H9 (cell line): ENCODE data around the gene ACP1. TPM values are rescaled to one million over a fixed set of nuclear protein-coding genes. Genes with fewer than 3 reads are reported as not detected.

Experiments used
- DNase-seq: peaks from one replicate; pipeline ENCODE4 v3.0.0-alpha.2; 2017
- H2AFZ ChIP-seq: one replicate; pipeline ENCODE4 v1.6.1; 2013; ENCODE audit warnings: mild to moderate bottlenecking, low read length, control low read depth, moderate library complexity
- H2AK5ac ChIP-seq: 2 replicates; pipeline ENCODE4 v1.6.1; 2013; ENCODE audit warnings: low read length, control low read depth, mixed read lengths; ENCODE audit not compliant: insufficient read length
- H2BK120ac ChIP-seq: one replicate; pipeline ENCODE4 v1.6.1; 2013; ENCODE audit warnings: low read depth, mild to moderate bottlenecking, low read length, control low read depth, inconsistent platforms; ENCODE audit not compliant: poor library complexity, severe bottlenecking
- H2BK12ac ChIP-seq: 2 replicates; pipeline ENCODE4 v1.6.1; 2013; ENCODE audit warnings: low read length, control low read depth, mixed read lengths, low read depth; ENCODE audit not compliant: insufficient read length
- H2BK15ac ChIP-seq: 2 replicates; pipeline ENCODE4 v1.6.1; 2013; ENCODE audit warnings: low read depth, low read length, control low read depth
- H2BK20ac ChIP-seq: one replicate; pipeline ENCODE4 v1.6.1; 2013; ENCODE audit warnings: low read depth, mild to moderate bottlenecking, low read length, control low read depth, inconsistent platforms; ENCODE audit not compliant: poor library complexity, severe bottlenecking
- H2BK5ac ChIP-seq: 2 replicates; pipeline ENCODE4 v1.6.1; 2013; ENCODE audit warnings: low read length, control low read depth, mixed read lengths; ENCODE audit not compliant: insufficient read length
- H3K14ac ChIP-seq: 2 replicates; pipeline ENCODE4 v1.6.1; 2013; ENCODE audit warnings: low read length, control low read depth; ENCODE audit not compliant: insufficient read depth
- H3K18ac ChIP-seq: 2 replicates; pipeline ENCODE4 v1.6.1; 2013; ENCODE audit warnings: low read depth, mild to moderate bottlenecking, mixed read lengths, low read length, control low read depth; ENCODE audit not compliant: insufficient read length
- H3K23ac ChIP-seq: 2 replicates; pipeline ENCODE4 v1.6.1; 2013; ENCODE audit warnings: low read length, control low read depth, mixed read lengths, low read depth; ENCODE audit not compliant: insufficient read length
- H3K23me2 ChIP-seq: 2 replicates; pipeline ENCODE4 v1.6.1; 2013; ENCODE audit warnings: low read depth, mild to moderate bottlenecking, mixed read lengths, low read length, control low read depth; ENCODE audit not compliant: insufficient read length, poor library complexity, severe bottlenecking
- H3K27ac ChIP-seq: 2 replicates; pipeline ENCODE4 v1.5.1; 2013; ENCODE audit warnings: low read length, control low read depth, mixed read lengths, low read depth; ENCODE audit not compliant: insufficient read length
- H3K27me3 ChIP-seq: 2 replicates; pipeline ENCODE4 v1.6.1; 2013; ENCODE audit warnings: low read length, control low read depth, inconsistent platforms; ENCODE audit not compliant: insufficient read depth
- H3K4ac ChIP-seq: 2 replicates; pipeline ENCODE4 v1.6.1; 2013; ENCODE audit warnings: low read depth, mild to moderate bottlenecking, control low read depth, inconsistent platforms, low read length, moderate library complexity
- H3K4me1 ChIP-seq: 2 replicates; pipeline ENCODE4 v1.6.1; 2013; ENCODE audit warnings: low read length, control low read depth, inconsistent platforms; ENCODE audit not compliant: insufficient read depth
- H3K4me2 ChIP-seq: 2 replicates; pipeline ENCODE4 v1.6.1; 2013; ENCODE audit warnings: low read length, control low read depth, mixed read lengths; ENCODE audit not compliant: insufficient read length, insufficient read depth
- H3K56ac ChIP-seq: 2 replicates; pipeline ENCODE4 v1.6.1; 2013; ENCODE audit warnings: low read depth, mild to moderate bottlenecking, mixed read lengths, low read length, control low read depth; ENCODE audit not compliant: insufficient read length
- H3K79me1 ChIP-seq: 2 replicates; pipeline ENCODE4 v1.6.1; 2013; ENCODE audit warnings: low read depth, mild to moderate bottlenecking, moderate library complexity, low read length, control low read depth, inconsistent platforms; ENCODE audit not compliant: insufficient read depth, poor library complexity, severe bottlenecking
- H3K79me2 ChIP-seq: 2 replicates; pipeline ENCODE4 v1.6.1; 2013; ENCODE audit warnings: low read length, control low read depth, inconsistent platforms; ENCODE audit not compliant: insufficient read depth
- H3K9ac ChIP-seq: 2 replicates; pipeline ENCODE4 v1.6.1; 2013; ENCODE audit warnings: low read length, control low read depth, mixed read lengths; ENCODE audit not compliant: insufficient read length; ENCODE audit errors: extremely low read depth
- H3K9me3 ChIP-seq: one replicate; pipeline ENCODE4 v1.6.1; 2013; ENCODE audit warnings: low read depth, low read length, inconsistent platforms; ENCODE audit not compliant: control insufficient read depth
- H3T11ph ChIP-seq: one replicate; pipeline ENCODE4 v1.6.1; 2013; ENCODE audit warnings: mild to moderate bottlenecking, low read length, control low read depth, inconsistent platforms
- H4K20me1 ChIP-seq: one replicate; pipeline ENCODE4 v1.6.1; 2013; ENCODE audit not compliant: control insufficient read depth, insufficient read length, insufficient read depth
- H4K5ac ChIP-seq: 2 replicates; pipeline ENCODE4 v1.6.1; 2013; ENCODE audit warnings: low read depth, mild to moderate bottlenecking, mixed read lengths, low read length, control low read depth; ENCODE audit not compliant: insufficient read length
- H4K8ac ChIP-seq: replicated peaks from 2 replicates; pipeline ENCODE4 v1.6.1; 2013; ENCODE audit warnings: low read length, control low read depth, mixed read lengths, low read depth; ENCODE audit not compliant: insufficient read length
- H4K91ac ChIP-seq: 2 replicates; pipeline ENCODE4 v1.6.1; 2013; ENCODE audit warnings: low read depth, mild to moderate bottlenecking, moderate library complexity, mixed read lengths, low read length, control low read depth; ENCODE audit not compliant: insufficient read length
- H3K27ac Mint-ChIP-seq, 3 experiments: 2 replicates in 2 of 3; 3 replicates in 1 of 3; pipeline ENCODE4 v1.8.0; 2020 to 2021; ENCODE audit warnings: mixed read lengths in 3 of 3, mild to moderate bottlenecking in 1 of 3, moderate library complexity in 1 of 3
- H3K27me3 Mint-ChIP-seq: 2 replicates; pipeline ENCODE4 v1.8.0; 2021; ENCODE audit warnings: low read depth, mild to moderate bottlenecking, moderate library complexity, mixed read lengths
- H3K36me3 Mint-ChIP-seq, 3 experiments: 2 replicates in 2 of 3; 3 replicates in 1 of 3; pipeline ENCODE4 v1.8.0; 2020 to 2021; ENCODE audit warnings: low read depth in 3 of 3, mixed read lengths in 3 of 3; ENCODE audit not compliant: insufficient read depth in 1 of 3
- H3K4me1 Mint-ChIP-seq, 2 experiments: 2 replicates each; pipeline ENCODE4 v1.8.0; 2020; ENCODE audit warnings: mixed read lengths in 2 of 2
- H3K4me3 Mint-ChIP-seq, 2 experiments: 2 replicates in 1 of 2; 3 replicates in 1 of 2; pipeline ENCODE4 v1.8.0; 2020 to 2021; ENCODE audit warnings: mild to moderate bottlenecking in 2 of 2, mixed read lengths in 2 of 2, moderate library complexity in 1 of 2
- H3K9me3 Mint-ChIP-seq, 2 experiments: 2 replicates in 1 of 2; 3 replicates in 1 of 2; pipeline ENCODE4 v1.8.0; 2020; ENCODE audit warnings: mild to moderate bottlenecking in 2 of 2, mixed read lengths in 2 of 2, moderate library complexity in 1 of 2
- WGBS: extraction: QIAGEN DNeasy Blood & Tissue Kit; methylation state at CpG from one replicate; pipeline ENCODE4 v1.1.7; 2013; ENCODE audit warnings: missing lambda C conversion rate, low lambda C conversion rate, mixed read lengths; ENCODE audit not compliant: insufficient read length; ENCODE audit errors: extremely low coverage; 5-methylcytosine and 5-hydroxymethylcytosine counted together
- total RNA-seq: library from RNA; stranded (reverse); gene quantifications from 2 replicates; pipeline ENCODE4 v1.2.1, GENCODE V29; 2021
- TF ChIP-seq, protein P1 (sequence below): fragments of 200-600 bp; sonication (generic); conservative IDR thresholded peaks from 3 replicates; pipeline ENCODE4 v1.8.0; 2021; ENCODE audit warnings: antibody characterized with exemption, mild to moderate bottlenecking

ACP1 gene
- total RNA-seq, 1 experiment from 2014 or later: 143 TPM

DNA sequence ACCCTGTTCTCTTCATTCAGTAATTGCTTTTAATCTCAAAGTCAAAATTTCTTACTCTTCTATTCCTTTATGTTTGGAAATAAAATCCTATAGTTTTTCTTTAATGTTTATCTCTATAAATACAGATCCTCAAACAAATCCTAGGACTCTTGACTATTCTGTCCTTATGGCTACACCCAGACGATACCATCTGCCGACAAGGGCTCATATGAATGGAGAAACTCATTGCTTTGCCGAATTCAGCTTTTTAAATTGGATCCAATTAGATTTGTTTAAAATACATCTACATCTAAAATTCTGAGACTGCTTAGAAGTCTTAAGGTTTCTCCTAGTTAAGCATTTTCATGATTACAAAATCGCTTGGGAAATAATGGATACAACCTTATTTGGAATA is 14.2 kb downstream of the ACP1 start:
- no peak overlapping the region for H3K23ac ChIP-seq
- H4K5ac ChIP-seq: no peak overlapping the region
- H3K4me3 Mint-ChIP-seq: no peak overlapping the region
- H3K9me3 Mint-ChIP-seq: no peaks in the 10 kb centered on the region
- 0 out of 2 replicates have a peak, but pooled peaks cover under 1% of the 10 kb centered on the region for H3K27me3 Mint-ChIP-seq
- H3K4me2 ChIP-seq: no peak overlapping the region
- H3K79me2 ChIP-seq: peaks cover 2% of the 10 kb centered on the region; the same call in 1 of the 2 replicates
- no peak overlapping the region for H2BK120ac ChIP-seq
- no peak overlapping the region for H3K9ac ChIP-seq
- no peaks in the 10 kb centered on the region for H3K23me2 ChIP-seq
- no peak overlapping the region for H2BK15ac ChIP-seq
- no peak overlapping the region for H3K56ac ChIP-seq
- no peak overlapping the region for H3T11ph ChIP-seq
- no peak overlapping the region for H4K8ac ChIP-seq
- no peak for DNase-seq
- TF ChIP-seq, protein P1, sequence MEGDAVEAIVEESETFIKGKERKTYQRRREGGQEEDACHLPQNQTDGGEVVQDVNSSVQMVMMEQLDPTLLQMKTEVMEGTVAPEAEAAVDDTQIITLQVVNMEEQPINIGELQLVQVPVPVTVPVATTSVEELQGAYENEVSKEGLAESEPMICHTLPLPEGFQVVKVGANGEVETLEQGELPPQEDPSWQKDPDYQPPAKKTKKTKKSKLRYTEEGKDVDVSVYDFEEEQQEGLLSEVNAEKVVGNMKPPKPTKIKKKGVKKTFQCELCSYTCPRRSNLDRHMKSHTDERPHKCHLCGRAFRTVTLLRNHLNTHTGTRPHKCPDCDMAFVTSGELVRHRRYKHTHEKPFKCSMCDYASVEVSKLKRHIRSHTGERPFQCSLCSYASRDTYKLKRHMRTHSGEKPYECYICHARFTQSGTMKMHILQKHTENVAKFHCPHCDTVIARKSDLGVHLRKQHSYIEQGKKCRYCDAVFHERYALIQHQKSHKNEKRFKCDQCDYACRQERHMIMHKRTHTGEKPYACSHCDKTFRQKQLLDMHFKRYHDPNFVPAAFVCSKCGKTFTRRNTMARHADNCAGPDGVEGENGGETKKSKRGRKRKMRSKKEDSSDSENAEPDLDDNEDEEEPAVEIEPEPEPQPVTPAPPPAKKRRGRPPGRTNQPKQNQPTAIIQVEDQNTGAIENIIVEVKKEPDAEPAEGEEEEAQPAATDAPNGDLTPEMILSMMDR: no peak
- H3K27ac ChIP-seq: no peak overlapping the region
- no peaks in the 10 kb centered on the region for H3K9me3 ChIP-seq
- peaks cover 36 to 65% (median 64%) of the 10 kb centered on the region in 3 experiments for H3K36me3 Mint-ChIP-seq
- no peak overlapping the region for H2BK20ac ChIP-seq
- H2BK5ac ChIP-seq: no peak overlapping the region
- no peaks in the 10 kb centered on the region for H3K27me3 ChIP-seq
- H3K14ac ChIP-seq: no peak overlapping the region
- WGBS: no CpG with 5 or more reads among the region's 4 CpGs
- H4K20me1 ChIP-seq: no peaks in the 10 kb centered on the region
- H3K4ac ChIP-seq: no peak overlapping the region
- H3K18ac ChIP-seq: no peak overlapping the region
- H3K4me1 Mint-ChIP-seq: peaks cover 9% of the 10 kb centered on the region in 2 experiments
- no peak overlapping the region for H2AK5ac ChIP-seq
- H2BK12ac ChIP-seq: no peak overlapping the region
- no peaks in the 10 kb centered on the region for H3K4me1 ChIP-seq
- no peak overlapping the region for H3K27ac Mint-ChIP-seq
- H2AFZ ChIP-seq: no peak overlapping the region
- peaks cover 8% of the 10 kb centered on the region for H3K79me1 ChIP-seq
- no peak overlapping the region for H4K91ac ChIP-seq
